HG03558 (cell line): ENCODE results near the gene GARIN3.
"Not testable (repeated sequence)": the region's sequence is repeated elsewhere in the genome, so short reads cannot be mapped to it uniquely, and the experiment has no call there.

Experiments used
- ATAC-seq: cut with Tn5 transposase; IDR thresholded peaks from one replicate; pipeline ENCODE4 v1.9.1; 2021; ENCODE audit warnings: moderate number of reproducible peaks; ENCODE audit not compliant: unreplicated experiment; ENCODE audit errors: extremely low read depth

GARIN3 gene

GRCh38 chr5:157166214-157167213 is at the start of gene GARIN3:
TSS of gene GARIN3 (minus strand) at chr5:157166264. CDS start at chr5:157166168, 96 bp downstream.
- no peak for ATAC-seq

GRCh38 chr5:157215514-157216167 is 49.6 kb upstream of the GARIN3 start:
- ATAC-seq, result no peak

GRCh38 chr5:157214861-157215513 is 48.9 kb upstream of the GARIN3 start:
- no peak for ATAC-seq

- no peak for ATAC-seq
Measured at GRCh38 chr5:157214415-157214814, 48.4 kb upstream of the GARIN3 start.

GRCh38 chr5:157213527-157214243 is 47.6 kb upstream of the GARIN3 start:
- no peak for ATAC-seq

GRCh38 chr5:157212307-157212706 is 46.2 kb upstream of the GARIN3 start:
- ATAC-seq, result no peak

GRCh38 chr5:157210652-157211051 is 44.6 kb upstream of the GARIN3 start:
- ATAC-seq, result not testable (repeated sequence)

GRCh38 chr5:157205708-157206107 is 39.6 kb upstream of the GARIN3 start:
- no peak for ATAC-seq

GRCh38 chr5:157204765-157205164 is 38.7 kb upstream of the GARIN3 start:
- no peak for ATAC-seq

- no peak for ATAC-seq
Measured at GRCh38 chr5:157203417-157203816, 37.4 kb upstream of the GARIN3 start.

- no peak for ATAC-seq
Measured at GRCh38 chr5:157201857-157202256, 35.8 kb upstream of the GARIN3 start.

GRCh38 chr5:157198277-157198986 is 32.4 kb upstream of the GARIN3 start:
- no peak for ATAC-seq

GRCh38 chr5:157197086-157197485 is 31.0 kb upstream of the GARIN3 start:
- no peak for ATAC-seq

GRCh38 chr5:157196045-157196444 is 30.0 kb upstream of the GARIN3 start:
- no peak for ATAC-seq

GRCh38 chr5:157193699-157194424 is 27.8 kb upstream of the GARIN3 start:
- no peak for ATAC-seq

GRCh38 chr5:157189223-157189622 is 23.2 kb upstream of the GARIN3 start:
- no peak for ATAC-seq

- no peak for ATAC-seq
Measured at GRCh38 chr5:157188270-157188669, 22.2 kb upstream of the GARIN3 start.

GRCh38 chr5:157187046-157187754 is 21.1 kb upstream of the GARIN3 start:
- ATAC-seq, result no peak
